22Rv1 (cell line): ENCODE data around the gene ANK3.

Experiments
- CTCF ChIP-seq: fragments of 450-650 bp; IDR thresholded peaks from 2 replicates; pipeline ENCODE4 v1.5.1; 2017; ENCODE audit warnings: mild to moderate bottlenecking
- ZFX ChIP-seq: fragments of 450-650 bp; IDR thresholded peaks from 2 replicates; pipeline ENCODE4 v1.6.1; 2017; ENCODE audit warnings: antibody characterized with exemption, borderline replicate concordance

GRCh38 chr10:60192946-60193345 lies 196.7 kb downstream of the ANK3 start:
- no peak for TF ChIP-seq CTCF
- no peak for TF ChIP-seq ZFX
